PC-3 (cell line): ENCODE data around the gene DLD. TPM values are rescaled to one million over a fixed set of nuclear protein-coding genes. Genes with fewer than 3 reads are reported as not detected.
A peak's percentile ranks its signal among the peaks of the same experiment; 100 is the strongest.

Experiments used
- ATAC-seq: fragments of 200-7000 bp; cut with Tn5 transposase; 2 replicates; pipeline ENCODE4 v1.9.1; 2020; ENCODE audit warnings: mild to moderate bottlenecking, moderate library complexity
- BruUV-seq: library from RNA; stranded (reverse); fragments of 400-500 nt; replicated peaks from 2 replicates; lab custom pipeline; 2021; lab: Mats Ljungman, UMichigan
- CTCF ChIA-PET: fragments of 300-600 bp; sonication (Branson Sonifier 250); formaldehyde crosslinking; loops from one replicate; lab custom pipeline; 2022; ENCODE audit warnings: antibody characterized with exemption; lab: Charles Lee
- POLR2A ChIA-PET: fragments of 300-600 bp; sonication (Branson Sonifier 250); formaldehyde crosslinking; loops from one replicate; lab custom pipeline; 2022; ENCODE audit warnings: antibody characterized with exemption; ENCODE audit not compliant: unreplicated experiment; lab: Charles Lee
- DNase-seq: peaks from one replicate; pipeline ENCODE4 v3.0.0-alpha.2; 2015
- H2AFZ ChIP-seq: fragments of 300-600 bp; sonication (generic); 2 replicates; pipeline ENCODE4 v1.6.0; 2016; ENCODE audit warnings: antibody characterized with exemption, low read length
- H3F3A ChIP-seq: fragments of 300-600 bp; sonication (generic); one replicate; pipeline ENCODE4 v1.6.0; 2017; ENCODE audit warnings: antibody characterized with exemption, low read length, control low read depth, mild to moderate bottlenecking; ENCODE audit not compliant: unreplicated experiment
- H3K27ac ChIP-seq: fragments of 300-600 bp; sonication (generic); 2 replicates; pipeline ENCODE4 v1.5.1; 2016; ENCODE audit warnings: mild to moderate bottlenecking, low read length
- H3K27me3 ChIP-seq: fragments of 300-600 bp; sonication (generic); 2 replicates; pipeline ENCODE4 v1.6.1; 2016; ENCODE audit warnings: low read length, mixed read lengths
- H3K36me3 ChIP-seq: fragments of 300-600 bp; sonication (generic); 2 replicates; pipeline ENCODE4 v1.6.1; 2016; ENCODE audit warnings: low read depth, mixed run types, low read length, mixed read lengths
- H3K4me1 ChIP-seq: fragments of 300-600 bp; sonication (generic); 2 replicates; pipeline ENCODE4 v1.5.1; 2016; ENCODE audit warnings: low read length; ENCODE audit not compliant: insufficient read depth
- H3K4me2 ChIP-seq: fragments of 300-600 bp; sonication (generic); 2 replicates; pipeline ENCODE4 v1.6.0; 2016; ENCODE audit warnings: low read length
- H3K4me3 ChIP-seq: fragments of 300-600 bp; sonication (generic); 2 replicates; pipeline ENCODE4 v1.5.1; 2016; ENCODE audit warnings: mild to moderate bottlenecking, low read length, mixed read lengths
- H3K79me2 ChIP-seq: fragments of 300-600 bp; sonication (generic); 2 replicates; pipeline ENCODE4 v1.6.1; 2017; ENCODE audit warnings: low read length, mixed read lengths
- H3K9ac ChIP-seq: fragments of 300-600 bp; sonication (generic); 2 replicates; pipeline ENCODE4 v1.6.0; 2016; ENCODE audit warnings: mild to moderate bottlenecking, low read length
- H3K9me2 ChIP-seq: fragments of 300-600 bp; sonication (generic); replicated peaks from 2 replicates; pipeline ENCODE4 v1.6.1; 2016; ENCODE audit warnings: mixed run types, low read length, mixed read lengths
- H3K9me3 ChIP-seq: fragments of 300-600 bp; sonication (generic); 2 replicates; pipeline ENCODE4 v1.6.1; 2016; ENCODE audit warnings: low read length, mixed read lengths
- H4K20me1 ChIP-seq: fragments of 300-600 bp; sonication (generic); 2 replicates; pipeline ENCODE4 v1.6.1; 2016; ENCODE audit warnings: low read length, mixed read lengths
- CTCF ChIP-seq: fragments of 300-600 bp; sonication (generic); conservative IDR thresholded peaks from 2 replicates; pipeline ENCODE4 v1.5.1; 2017; ENCODE audit warnings: antibody characterized with exemption, low read depth, mild to moderate bottlenecking, low read length
- EZH2 ChIP-seq: fragments of 300-600 bp; sonication (generic); IDR thresholded peaks from one replicate; pipeline ENCODE4 v1.6.1; 2017; ENCODE audit warnings: antibody characterized with exemption, mild to moderate bottlenecking, low read length; ENCODE audit not compliant: unreplicated experiment
- EZH2phosphoT487 ChIP-seq: fragments of 300-600 bp; sonication (generic); IDR thresholded peaks from 2 replicates; pipeline ENCODE4 v1.6.1; 2018; ENCODE audit warnings: mild to moderate bottlenecking, antibody characterized with exemption, low read length, borderline replicate concordance
- intact Hi-C: fragments of 100-400 bp; cut with micrococcal nuclease; formaldehyde crosslinking; loops from 2 replicates; pipeline ENCODE4 v1.9.0; 2023
- total RNA-seq: library from RNA; depleted of rRNA; stranded (reverse); fragments of >200 nt; gene quantifications from 2 replicates; pipeline ENCODE4 v1.2.3, GENCODE V29; 2014

The DLD gene
- total RNA-seq, 1 experiment from 2014 or later: 64.0 TPM

DNA sequence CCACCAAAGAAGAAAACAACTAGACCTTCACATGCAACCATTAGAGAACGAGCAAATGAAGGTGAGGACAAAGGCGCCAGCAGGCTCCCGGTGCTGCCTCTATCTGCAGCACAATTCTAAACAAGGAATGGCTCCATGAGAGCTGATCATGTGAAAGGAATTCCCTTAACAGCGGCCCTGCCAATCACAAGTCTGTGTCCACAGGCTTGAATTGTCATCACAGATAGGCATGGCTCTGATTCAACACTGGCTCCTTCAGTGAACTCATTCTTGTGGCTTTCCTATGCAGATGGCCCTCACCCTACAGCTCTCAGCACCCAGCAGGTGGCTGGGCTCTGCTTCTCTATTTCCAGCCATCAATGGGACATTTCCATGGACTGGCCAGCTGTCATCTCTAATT is 75.7 kb downstream of the DLD start:
- intact Hi-C loops: loop anchor here (1.0 kb wide), 5 partner anchors 17 to 180 kb away; no protein-coding TSS in a partner anchor
- peaks cover 26% of the 10 kb centered on the region for H3K4me1 ChIP-seq
- no peaks in the 10 kb centered on the region for H3K9me3 ChIP-seq
- no peak overlapping the region for H3K9ac ChIP-seq
- no peaks in the 10 kb centered on the region for H3K9me2 ChIP-seq
- peaks cover 8% of the 10 kb centered on the region for H3F3A ChIP-seq
- no TSS peak for BruUV-seq
- DNase-seq: peak; percentile 89
- no peaks in the 10 kb centered on the region for H3K27me3 ChIP-seq
- 0 out of 2 replicates have a peak, but pooled peaks cover 4% of the 10 kb centered on the region for H3K79me2 ChIP-seq
- peak overlapping the region; percentile 52 for H3K4me2 ChIP-seq
- no peak overlapping the region for H3K4me3 ChIP-seq
- POLR2A ChIA-PET: no interaction called here
- peak; percentile 87 for ATAC-seq
- peak overlapping the region; percentile 61 for H3K27ac ChIP-seq
- peaks cover 10% of the 10 kb centered on the region; the same call in 1 of the 2 replicates for H4K20me1 ChIP-seq
- peaks cover 46% of the 10 kb centered on the region for H3K36me3 ChIP-seq
- TF ChIP-seq CTCF (no peak), EZH2phosphoT487 (no peak), EZH2 (no peak)
- H2AFZ ChIP-seq: no peak overlapping the region
- CTCF ChIA-PET: interaction anchor here (0.7 to 0.8 kb wide), 2 partner anchors 18 to 88 kb away, joined by 3 read pairs; no protein-coding TSS in a partner anchor

GRCh38 chr7:107967420-107967819 is 76.4 kb downstream of the DLD start:
- POLR2A ChIA-PET: no interaction called here

More at GRCh38 chr7:107967420-107967819, 76.4 kb downstream of the DLD start:
- Histone ChIP-seq H3K27ac (peak overlapping the region; percentile 61), H3K36me3 (peaks cover 47% of the 10 kb centered on the region), H3K79me2 (0 out of 2 replicates have a peak, but pooled peaks cover 4% of the 10 kb centered on the region), H3K9ac (no peak overlapping the region), H3K4me1 (peaks cover 26% of the 10 kb centered on the region), H3K4me3 (no peak overlapping the region), H2AFZ (no peak overlapping the region), H3K9me2 (no peaks in the 10 kb centered on the region), H3F3A (peaks cover 8% of the 10 kb centered on the region), H3K27me3 (no peaks in the 10 kb centered on the region), H3K9me3 (no peaks in the 10 kb centered on the region), H4K20me1 (peaks cover 10% of the 10 kb centered on the region; the same call in 1 of the 2 replicates), H3K4me2 (peak overlapping the region; percentile 52)
- DNase-seq: peak; percentile 73
- intact Hi-C loops: loop anchor here (1.0 kb wide), 5 partner anchors 18 to 179 kb away; no protein-coding TSS in a partner anchor
- BruUV-seq: no TSS peak
- ATAC-seq: peak; percentile 90
- TF ChIP-seq EZH2phosphoT487 (no peak), CTCF (no peak), EZH2 (no peak)
- CTCF ChIA-PET: no interaction called here
